Forelimb muscle (tissue), 1 donor: Measurements from ENCODE around the gene SENP7. TPM values are rescaled to one million over a fixed set of nuclear protein-coding genes. Genes with fewer than 3 reads are reported as not detected.
"Not testable (repeated sequence)": the region's sequence is repeated elsewhere in the genome, so short reads cannot be mapped to it uniquely, and the experiment has no call there.

ENCODE experiments used
- DNase-seq: peaks from one replicate; pipeline ENCODE4 v3.0.0-alpha.2; 2013; ENCODE audit warnings: low read depth
- polyA plus RNA-seq: library from polyadenylated mRNA; unstranded; fragments of 120-200 nt; gene quantifications from one replicate; pipeline ENCODE4 v1.2.1, GENCODE V29; 2013; ENCODE audit not compliant: insufficient read length

SENP7 gene
- polyA plus RNA-seq, 1 donor = 36.9 TPM

- no peak for DNase-seq
These were observed 183.9 kb downstream of the SENP7 start for GRCh38 chr3:101329016-101329673.

- DNase-seq = no peak
These were observed 187.4 kb downstream of the SENP7 start for GRCh38 chr3:101325393-101326134.

GRCh38 chr3:101320475-101320874, 192.5 kb downstream of the SENP7 start, which contains the start of gene IMPG2:
IMPG2 (minus strand) TSS chr3:101320575; CDS start chr3:101320372, 203 bp downstream.
- DNase-seq = no peak

GRCh38 chr3:101319531-101319930, 193.5 kb downstream of the SENP7 start:
- no peak for DNase-seq

- DNase-seq = no peak
These were observed 200.5 kb downstream of the SENP7 start for GRCh38 chr3:101312545-101312944.

GRCh38 chr3:101311676-101312075, 201.3 kb downstream of the SENP7 start:
- no peak for DNase-seq

- DNase-seq = no peak
These were observed 202.0 kb downstream of the SENP7 start for GRCh38 chr3:101310978-101311375.

- not testable (repeated sequence) for DNase-seq
These were observed 204.8 kb downstream of the SENP7 start for GRCh38 chr3:101308147-101308772.

- DNase-seq = no peak
These were observed 209.2 kb downstream of the SENP7 start for GRCh38 chr3:101303836-101304235.

- DNase-seq = no peak
These were observed 209.8 kb downstream of the SENP7 start for GRCh38 chr3:101303089-101303731.

GRCh38 chr3:101300073-101300472, 212.9 kb downstream of the SENP7 start:
- DNase-seq = no peak

- DNase-seq = no peak
These were observed 221.0 kb downstream of the SENP7 start for GRCh38 chr3:101292027-101292426.

GRCh38 chr3:101288294-101288693, 224.7 kb downstream of the SENP7 start:
- DNase-seq = no peak

- no peak for DNase-seq
These were observed 228.3 kb downstream of the SENP7 start for GRCh38 chr3:101284757-101285156.

GRCh38 chr3:101281521-101282030, 231.4 kb downstream of the SENP7 start:
- DNase-seq = no peak

- no peak for DNase-seq
These were observed 233.1 kb downstream of the SENP7 start for GRCh38 chr3:101279765-101280385.

- no peak for DNase-seq
These were observed 233.8 kb downstream of the SENP7 start for GRCh38 chr3:101279162-101279561.

- no peak for DNase-seq
These were observed 234.3 kb downstream of the SENP7 start for GRCh38 chr3:101278727-101279126.
